Ascending aorta (tissue), 2 donors: ENCODE results near the gene SPANXN5. TPM values are rescaled to one million over a fixed set of nuclear protein-coding genes. Genes with fewer than 3 reads are reported as not detected.
"Not testable (repeated sequence)": the region's sequence is repeated elsewhere in the genome, so short reads cannot be mapped to it uniquely, and the experiment has no call there.

Source experiments
- DNase-seq, 2 donors: peaks; one replicate each; pipeline ENCODE4 v3.0.0-alpha.2; 2019; ENCODE audit warnings: low spot score in 2 of 2
- H3K27ac ChIP-seq, 2 donors: fragments of 200-600 bp; sonication (generic); one replicate each; pipeline ENCODE4 v1.5.1; 2016 to 2017; ENCODE audit warnings: mild to moderate bottlenecking in 1 of 2
- H3K27me3 ChIP-seq: fragments of 200-600 bp; sonication (generic); one replicate; pipeline ENCODE4 v1.5.1; 2017
- H3K36me3 ChIP-seq, 2 donors: fragments of 200-600 bp; sonication (generic); one replicate each; pipeline ENCODE4 v1.5.1; 2016
- H3K4me1 ChIP-seq, 2 donors: fragments of 200-600 bp; sonication (generic); one replicate each; pipeline ENCODE4 v1.5.1; 2016 to 2017; ENCODE audit warnings: mild to moderate bottlenecking in 1 of 2
- H3K4me3 ChIP-seq, 2 donors: fragments of 200-600 bp; sonication (generic); one replicate each; pipeline ENCODE4 v1.5.1; 2016 to 2017; ENCODE audit warnings: mild to moderate bottlenecking in 1 of 2
- H3K9me3 ChIP-seq, 2 donors: fragments of 200-600 bp; sonication (generic); one replicate each; pipeline ENCODE4 v1.5.1; 2016
- CTCF ChIP-seq, 3 experiments: fragments of 200-600 bp in 2 of 3; fragments of 450-650 bp in 1 of 3; sonication (generic) in 2 of 3; IDR thresholded peaks; one replicate each; pipeline ENCODE4 v1.5.1; 2016 to 2019; ENCODE audit warnings: antibody characterized with exemption in 3 of 3, mild to moderate bottlenecking in 1 of 3, moderate library complexity in 1 of 3
- intact Hi-C: fragments of 100-400 bp; cut with DNase I; formaldehyde crosslinking; loops from one replicate; pipeline ENCODE4 v1.15.1; 2023
- total RNA-seq: library from RNA; depleted of rRNA; stranded (reverse); fragments of >200 nt; gene quantifications from one replicate; pipeline ENCODE4 v1.1.0, GENCODE V29; 2016

SPANXN5 gene
- total RNA-seq, 1 donor from 2014 or later: not detected

GRCh38 chrX:52811065-52811625, 13.9 kb upstream of the SPANXN5 start, which contains the start of gene XAGE5:
TSS of gene XAGE5 (plus strand) at chrX:52811287. CDS start at chrX:52812567, 1,280 bp downstream.
- H3K36me3 ChIP-seq: no peaks in the 10 kb centered on the region
- no peak for TF ChIP-seq CTCF (IDR thresholded peaks at IDR 0.05)
- DNase-seq: no peak
- no peak within 1 kb of the TSS for H3K27ac ChIP-seq
- intact Hi-C loops: no loop called here
- no peaks in the 10 kb centered on the region for H3K4me1 ChIP-seq
- no peak within 1 kb of the TSS for H3K4me3 ChIP-seq
- H3K9me3 ChIP-seq: no peaks in the 10 kb centered on the region
- no peaks in the 10 kb centered on the region for H3K27me3 ChIP-seq

- H3K36me3 ChIP-seq, H3K27me3 ChIP-seq, DNase-seq, H3K9me3 ChIP-seq, intact Hi-C loops, H3K27ac ChIP-seq, H3K4me3 ChIP-seq, H3K4me1 ChIP-seq: not testable (repeated sequence)
Observed at GRCh38 chrX:52804876-52805275, 7.6 kb upstream of the SPANXN5 start.

- H3K27ac ChIP-seq, H3K9me3 ChIP-seq, intact Hi-C loops, H3K4me1 ChIP-seq, H3K4me3 ChIP-seq, H3K36me3 ChIP-seq, H3K27me3 ChIP-seq: not testable (repeated sequence)
- DNase-seq: peak in 1 of 2 donors; percentile 12
Observed at GRCh38 chrX:52773504-52773903, 23.7 kb downstream of the SPANXN5 start.

GRCh38 chrX:52765983-52766382, 31.2 kb downstream of the SPANXN5 start:
- H3K4me1 ChIP-seq, H3K27me3 ChIP-seq, intact Hi-C loops, H3K36me3 ChIP-seq, H3K9me3 ChIP-seq, H3K27ac ChIP-seq, DNase-seq, H3K4me3 ChIP-seq: not testable (repeated sequence)

GRCh38 chrX:52750952-52751351, 46.3 kb downstream of the SPANXN5 start, which contains the start of gene SSX2B:
TSS of gene SSX2B (plus strand) at chrX:52751252. CDS start at chrX:52752681, 1,429 bp downstream.
- H3K4me3 ChIP-seq, H3K27me3 ChIP-seq, DNase-seq, H3K4me1 ChIP-seq, H3K27ac ChIP-seq, intact Hi-C loops, H3K36me3 ChIP-seq, H3K9me3 ChIP-seq: not testable (repeated sequence)

Other genes starting within 250 kb of the SPANXN5 start
- not detected for gene SSX7, start 142.5 kb downstream of the SPANXN5 start, total RNA-seq
- gene SSX2, start 90.2 kb downstream of the SPANXN5 start, total RNA-seq: not detected
- not detected for gene SSX2B, start 46.2 kb downstream of the SPANXN5 start, total RNA-seq
- not detected for gene XAGE5, start 13.9 kb upstream of the SPANXN5 start, total RNA-seq
- not detected for gene XAGE3, start 70.7 kb upstream of the SPANXN5 start, total RNA-seq
- gene FAM156B, start 99.9 kb upstream of the SPANXN5 start, total RNA-seq: 5.0 TPM
- gene FAM156A, start 161.1 kb upstream of the SPANXN5 start, total RNA-seq: 50.9 TPM